Keratinocyte (primary cell): Measurements from ENCODE around the gene LOXHD1. TPM values are rescaled to one million over a fixed set of nuclear protein-coding genes. Genes with fewer than 3 reads are reported as not detected.
A peak's percentile ranks its signal among the peaks of the same experiment; 100 is the strongest.

Experiments
- DNase-seq: peaks from one replicate; pipeline ENCODE4 v3.0.0-alpha.2; 2011; ENCODE audit warnings: low read depth, missing footprints, low spot score
- FAIRE-seq: peaks from 2 replicates; lab custom pipeline; 2011; peaks lifted over from hg19 to GRCh38; lab: Jason Lieb, UNC
- H2AFZ ChIP-seq: 2 replicates; pipeline ENCODE4 v1.6.0; 2012; ENCODE audit warnings: low read length, control low read depth, inconsistent platforms; ENCODE audit not compliant: control insufficient read depth
- H3K27ac ChIP-seq: 2 replicates; pipeline ENCODE4 v1.5.1; 2011; ENCODE audit warnings: low read length; ENCODE audit not compliant: control insufficient read depth, insufficient read depth
- H3K27me3 ChIP-seq: 3 replicates; pipeline ENCODE4 v1.6.0; 2011; ENCODE audit warnings: low read length; ENCODE audit not compliant: control insufficient read depth, insufficient read depth; ENCODE audit errors: extremely low read depth
- H3K36me3 ChIP-seq, 2 experiments: 2 replicates in 1 of 2; 3 replicates in 1 of 2; pipeline ENCODE4 v1.5.1; 2011; ENCODE audit warnings: low read length in 2 of 2, mild to moderate bottlenecking in 1 of 2; ENCODE audit not compliant: control insufficient read depth in 2 of 2, insufficient read depth in 2 of 2; ENCODE audit errors: extremely low read depth in 1 of 2
- H3K4me1 ChIP-seq: 3 replicates; pipeline ENCODE4 v1.5.1; 2011; ENCODE audit warnings: low read length; ENCODE audit not compliant: control insufficient read depth, insufficient read depth; ENCODE audit errors: extremely low read depth
- H3K4me2 ChIP-seq: 3 replicates; pipeline ENCODE4 v1.6.0; 2011; ENCODE audit warnings: low read depth, low read length; ENCODE audit not compliant: control insufficient read depth, insufficient read depth; ENCODE audit errors: extremely low read depth
- H3K4me3 ChIP-seq, 3 experiments: fragments of 200-600 bp in 1 of 3; sonication (generic) in 1 of 3; 2 replicates in 2 of 3; 3 replicates in 1 of 3; pipeline ENCODE4 v1.5.1; 2011 to 2016; ENCODE audit warnings: low read length in 3 of 3, mild to moderate bottlenecking in 3 of 3, control low read depth in 2 of 3, inconsistent platforms in 1 of 3, low read depth in 1 of 3, mixed read lengths in 1 of 3, mixed run types in 1 of 3, moderate library complexity in 1 of 3; ENCODE audit not compliant: control insufficient read depth in 2 of 3, insufficient read depth in 2 of 3; ENCODE audit errors: extremely low read depth in 1 of 3
- H3K79me2 ChIP-seq: 2 replicates; pipeline ENCODE4 v1.6.0; 2012; ENCODE audit warnings: low read length; ENCODE audit not compliant: control insufficient read depth, insufficient read depth
- H3K9ac ChIP-seq: 3 replicates; pipeline ENCODE4 v1.6.0; 2011; ENCODE audit warnings: low read length; ENCODE audit not compliant: control insufficient read depth, insufficient read depth; ENCODE audit errors: extremely low read depth
- H3K9me1 ChIP-seq: 3 replicates; pipeline ENCODE4 v1.6.0; 2011; ENCODE audit warnings: low read length; ENCODE audit not compliant: control insufficient read depth, insufficient read depth; ENCODE audit errors: extremely low read depth
- H3K9me3 ChIP-seq: 2 replicates; pipeline ENCODE4 v1.5.1; 2012; ENCODE audit warnings: low read depth, low read length; ENCODE audit not compliant: control insufficient read depth
- H4K20me1 ChIP-seq: 3 replicates; pipeline ENCODE4 v1.6.0; 2011; ENCODE audit warnings: low read length; ENCODE audit not compliant: control insufficient read depth, insufficient read depth; ENCODE audit errors: extremely low read depth
- EZH2 ChIP-seq: IDR thresholded peaks from one replicate; pipeline ENCODE4 v1.6.1; 2012; ENCODE audit warnings: inconsistent platforms, mild to moderate bottlenecking, low read length, moderate library complexity
- dilution Hi-C: fragments of 300-500 bp; cut with MboI; formaldehyde crosslinking; loops from one replicate; pipeline ENCODE4 v1.7.0; 2020; ENCODE audit warnings: low sequenced_read_pairs; ENCODE audit not compliant: extremely low pct_ligation_motif_present
- polyA plus RNA-seq, 5 experiments: library from polyadenylated mRNA; depleted of rRNA in 3 of 5; stranded (reverse) in 3 of 5; stranded (forward) in 1 of 5; unstranded in 1 of 5; fragments of >200 nt; gene quantifications; 1 replicate in 1 of 5; 2 replicates in 3 of 5; 3 replicates in 1 of 5; pipeline versions ENCODE4 v1.2.1 to v1.2.3, GENCODE V29; 2011 to 2012; ENCODE audit warnings: missing spikeins in 2 of 5, low read depth in 1 of 5, low replicate concordance in 1 of 5
- TF ChIP-seq, protein P1 (sequence below), 3 experiments: IDR thresholded peaks in 1 of 3; conservative IDR thresholded peaks in 1 of 3; optimal IDR thresholded peaks in 1 of 3; 2 replicates in 2 of 3; 3 replicates in 1 of 3; pipeline versions ENCODE3 to v1.5.1; 2011; ENCODE audit warnings: low read length in 3 of 3, mild to moderate bottlenecking in 3 of 3, moderate library complexity in 2 of 3, control low read depth in 1 of 3, inconsistent platforms in 1 of 3; ENCODE audit not compliant: insufficient read depth in 2 of 3; ENCODE audit errors: extremely low read depth in 1 of 3

The LOXHD1 gene
- polyA plus RNA-seq, 1 donor (not counting 4 experiments of a cell fraction or from before 2014, with no cell fraction given) = not detected

DNA sequence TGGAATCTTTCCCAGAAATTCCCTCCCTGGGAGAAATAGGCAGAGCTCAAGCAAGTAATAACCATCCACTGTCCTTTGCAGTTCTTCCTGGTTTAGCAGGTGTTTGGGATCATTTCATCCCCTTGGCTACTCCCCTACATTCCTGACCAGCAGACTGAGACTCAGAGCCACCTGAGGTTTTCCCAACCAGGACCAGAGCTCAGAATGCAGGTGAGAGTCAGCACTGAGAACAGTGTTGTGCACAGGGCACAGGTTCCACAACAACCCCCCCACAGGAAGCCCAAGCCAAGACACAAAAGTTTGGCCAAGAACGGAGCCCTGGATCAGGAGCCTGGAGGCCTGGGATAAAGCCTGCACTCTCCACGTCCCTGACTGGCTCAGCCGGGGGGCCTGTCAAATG lies 21.0 kb upstream of the LOXHD1 start:
- Histone ChIP-seq H4K20me1 (no peaks in the 10 kb centered on the region), H3K9me1 (no peaks in the 10 kb centered on the region), H3K9me3 (no peaks in the 10 kb centered on the region), H2AFZ (no peak overlapping the region), H3K9ac (no peak overlapping the region), H3K4me3 (no peak overlapping the region), H3K79me2 (no peaks in the 10 kb centered on the region), H3K4me2 (no peak overlapping the region), H3K4me1 (no peaks in the 10 kb centered on the region), H3K36me3 (no peaks in the 10 kb centered on the region), H3K27ac (no peak overlapping the region), H3K27me3 (no peaks in the 10 kb centered on the region)
- DNase-seq = no peak
- TF ChIP-seq, protein P1, sequence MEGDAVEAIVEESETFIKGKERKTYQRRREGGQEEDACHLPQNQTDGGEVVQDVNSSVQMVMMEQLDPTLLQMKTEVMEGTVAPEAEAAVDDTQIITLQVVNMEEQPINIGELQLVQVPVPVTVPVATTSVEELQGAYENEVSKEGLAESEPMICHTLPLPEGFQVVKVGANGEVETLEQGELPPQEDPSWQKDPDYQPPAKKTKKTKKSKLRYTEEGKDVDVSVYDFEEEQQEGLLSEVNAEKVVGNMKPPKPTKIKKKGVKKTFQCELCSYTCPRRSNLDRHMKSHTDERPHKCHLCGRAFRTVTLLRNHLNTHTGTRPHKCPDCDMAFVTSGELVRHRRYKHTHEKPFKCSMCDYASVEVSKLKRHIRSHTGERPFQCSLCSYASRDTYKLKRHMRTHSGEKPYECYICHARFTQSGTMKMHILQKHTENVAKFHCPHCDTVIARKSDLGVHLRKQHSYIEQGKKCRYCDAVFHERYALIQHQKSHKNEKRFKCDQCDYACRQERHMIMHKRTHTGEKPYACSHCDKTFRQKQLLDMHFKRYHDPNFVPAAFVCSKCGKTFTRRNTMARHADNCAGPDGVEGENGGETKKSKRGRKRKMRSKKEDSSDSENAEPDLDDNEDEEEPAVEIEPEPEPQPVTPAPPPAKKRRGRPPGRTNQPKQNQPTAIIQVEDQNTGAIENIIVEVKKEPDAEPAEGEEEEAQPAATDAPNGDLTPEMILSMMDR (optimal IDR thresholded peaks at IDR 0.05 in 1 of 3, IDR thresholded peaks at IDR 0.05 in 1 of 3, conservative IDR thresholded peaks at IDR 0.05 in 1 of 3; ENCODE audit: extremely low read depth in 1 of 3, insufficient read depth in 2 of 3, low read length in 3 of 3) = no peak
- TF ChIP-seq EZH2 = no peak
- FAIRE-seq = no peak
- dilution Hi-C loops = no loop called here

DNA sequence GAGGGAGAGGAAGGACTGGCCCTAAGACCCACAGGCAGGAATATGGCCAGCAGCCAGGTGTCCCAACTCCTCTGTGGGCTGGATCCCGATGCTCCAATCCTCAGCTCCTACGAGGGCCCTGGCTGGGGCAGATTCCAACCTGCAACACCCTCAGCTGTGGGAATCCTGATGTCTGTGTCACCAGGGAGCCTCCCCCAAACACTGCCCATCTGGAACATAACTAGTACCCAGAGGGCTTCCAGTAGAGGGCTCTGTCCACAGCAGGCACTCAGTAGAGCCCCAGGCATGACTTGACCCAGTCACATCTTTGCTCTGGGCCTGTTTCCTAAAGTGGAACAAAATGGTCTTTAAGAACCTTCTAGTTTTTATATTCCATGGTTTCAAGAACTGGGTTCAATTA lies 20.6 kb upstream of the LOXHD1 start:
- no peak for FAIRE-seq
- H3K4me2 ChIP-seq = no peak overlapping the region

More for the DNA sequence above, 20.6 kb upstream of the LOXHD1 start:
- Histone ChIP-seq H2AFZ (no peak overlapping the region), H3K9ac (no peak overlapping the region), H3K9me1 (no peaks in the 10 kb centered on the region), H3K36me3 (no peaks in the 10 kb centered on the region), H3K9me3 (no peaks in the 10 kb centered on the region), H3K4me3 (no peak overlapping the region), H4K20me1 (no peaks in the 10 kb centered on the region), H3K4me1 (no peaks in the 10 kb centered on the region), H3K27me3 (peaks cover under 1% of the 10 kb centered on the region), H3K79me2 (no peaks in the 10 kb centered on the region), H3K27ac (no peak overlapping the region)
- TF ChIP-seq, protein P1 (optimal IDR thresholded peaks at IDR 0.05 in 1 of 3, IDR thresholded peaks at IDR 0.05 in 1 of 3, conservative IDR thresholded peaks at IDR 0.05 in 1 of 3; ENCODE audit: extremely low read depth in 1 of 3, insufficient read depth in 2 of 3, low read length in 3 of 3) = peak in 2 of 3 experiments; percentile 6 to 18
- no peak for TF ChIP-seq EZH2
- dilution Hi-C loops = no loop called here
- no peak for DNase-seq
